GM23338 (cell line): Measurements from ENCODE around the gene PIGV.
"Not testable (repeated sequence)": the region's sequence is repeated elsewhere in the genome, so short reads cannot be mapped to it uniquely, and the experiment has no call there.

Experiments used
- CREB1 ChIP-seq: fragments of 250-450 bp; sonication (Bioruptor Pico); IDR thresholded peaks from 2 replicates; pipeline ENCODE4 v1.5.0; 2020; ENCODE audit warnings: low read depth, mild to moderate bottlenecking, moderate library complexity
- EZH2 ChIP-seq: fragments of 200-600 bp; sonication (generic); IDR thresholded peaks from one replicate; pipeline ENCODE4 v1.8.0; 2017; ENCODE audit warnings: antibody characterized with exemption, mild to moderate bottlenecking, low read depth; ENCODE audit not compliant: unreplicated experiment
- JUNB ChIP-seq: IDR thresholded peaks from one replicate; pipeline ENCODE4 v1.6.1; 2016; ENCODE audit warnings: antibody characterized with exemption; ENCODE audit not compliant: unreplicated experiment
- POLR2AphosphoS5 ChIP-seq: IDR thresholded peaks from 2 replicates; pipeline ENCODE4 v1.6.1; 2016; ENCODE audit warnings: antibody characterized with exemption, low read depth
- ZNF331 ChIP-seq: fragments of 250-450 bp; sonication (Bioruptor Pico); IDR thresholded peaks from 2 replicates; pipeline ENCODE4 v1.5.0; 2020; ENCODE audit warnings: low read depth, mild to moderate bottlenecking, moderate library complexity
- TF ChIP-seq, protein P1 (sequence below), 2 experiments: fragments of 200-600 bp in 1 of 2; sonication (generic) in 1 of 2; conservative IDR thresholded peaks; 2 replicates each; pipeline versions ENCODE4 v1.5.1 to v1.6.1; 2016 to 2017; ENCODE audit warnings: antibody characterized with exemption in 2 of 2, low read depth in 2 of 2, mild to moderate bottlenecking in 2 of 2, moderate library complexity in 1 of 2
- TF ChIP-seq, protein P2 (sequence below): IDR thresholded peaks from 2 replicates; pipeline ENCODE4 v1.6.1; 2016; ENCODE audit warnings: antibody characterized with exemption

DNA sequence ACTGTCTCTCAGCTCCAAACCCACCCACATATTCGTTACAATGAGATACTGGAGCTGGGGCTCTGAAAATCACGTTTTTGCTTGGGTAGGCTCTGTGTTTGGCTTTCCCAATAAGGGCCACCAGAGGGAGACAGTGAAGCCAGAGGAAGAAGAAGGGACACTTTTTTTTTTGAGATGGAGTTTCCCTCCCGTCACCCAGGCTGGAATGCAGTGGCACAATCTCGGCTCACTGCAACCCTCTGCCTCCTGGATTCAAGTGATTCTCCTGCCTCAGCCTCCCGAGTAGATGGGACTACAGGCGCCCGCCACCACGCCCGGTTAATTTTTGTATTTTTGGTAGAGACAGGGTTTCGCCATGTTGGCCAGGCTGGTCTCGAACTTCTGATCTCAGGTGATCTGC lies 22.4 kb downstream of the PIGV start:
- TF ChIP-seq, protein P1, sequence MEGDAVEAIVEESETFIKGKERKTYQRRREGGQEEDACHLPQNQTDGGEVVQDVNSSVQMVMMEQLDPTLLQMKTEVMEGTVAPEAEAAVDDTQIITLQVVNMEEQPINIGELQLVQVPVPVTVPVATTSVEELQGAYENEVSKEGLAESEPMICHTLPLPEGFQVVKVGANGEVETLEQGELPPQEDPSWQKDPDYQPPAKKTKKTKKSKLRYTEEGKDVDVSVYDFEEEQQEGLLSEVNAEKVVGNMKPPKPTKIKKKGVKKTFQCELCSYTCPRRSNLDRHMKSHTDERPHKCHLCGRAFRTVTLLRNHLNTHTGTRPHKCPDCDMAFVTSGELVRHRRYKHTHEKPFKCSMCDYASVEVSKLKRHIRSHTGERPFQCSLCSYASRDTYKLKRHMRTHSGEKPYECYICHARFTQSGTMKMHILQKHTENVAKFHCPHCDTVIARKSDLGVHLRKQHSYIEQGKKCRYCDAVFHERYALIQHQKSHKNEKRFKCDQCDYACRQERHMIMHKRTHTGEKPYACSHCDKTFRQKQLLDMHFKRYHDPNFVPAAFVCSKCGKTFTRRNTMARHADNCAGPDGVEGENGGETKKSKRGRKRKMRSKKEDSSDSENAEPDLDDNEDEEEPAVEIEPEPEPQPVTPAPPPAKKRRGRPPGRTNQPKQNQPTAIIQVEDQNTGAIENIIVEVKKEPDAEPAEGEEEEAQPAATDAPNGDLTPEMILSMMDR (conservative IDR thresholded peaks at IDR 0.05; ENCODE audit: low read depth in 2 of 2) = peak; percentile 85 to 86
- TF ChIP-seq EZH2; POLR2AphosphoS5; JUNB; ZNF331; CREB1 (CRISPR knock-in tag): not testable (repeated sequence)
- TF ChIP-seq, protein P2, sequence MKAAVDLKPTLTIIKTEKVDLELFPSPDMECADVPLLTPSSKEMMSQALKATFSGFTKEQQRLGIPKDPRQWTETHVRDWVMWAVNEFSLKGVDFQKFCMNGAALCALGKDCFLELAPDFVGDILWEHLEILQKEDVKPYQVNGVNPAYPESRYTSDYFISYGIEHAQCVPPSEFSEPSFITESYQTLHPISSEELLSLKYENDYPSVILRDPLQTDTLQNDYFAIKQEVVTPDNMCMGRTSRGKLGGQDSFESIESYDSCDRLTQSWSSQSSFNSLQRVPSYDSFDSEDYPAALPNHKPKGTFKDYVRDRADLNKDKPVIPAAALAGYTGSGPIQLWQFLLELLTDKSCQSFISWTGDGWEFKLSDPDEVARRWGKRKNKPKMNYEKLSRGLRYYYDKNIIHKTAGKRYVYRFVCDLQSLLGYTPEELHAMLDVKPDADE = not testable (repeated sequence)
